GM12878 (cell line): ENCODE measurements around the gene DIAPH2. TPM values are rescaled to one million over a fixed set of nuclear protein-coding genes. Genes with fewer than 3 reads are reported as not detected.

ENCODE experiments used
- ATF3 ChIP-seq: IDR thresholded peaks from 2 replicates; pipeline ENCODE4 v1.6.1; 2011; ENCODE audit warnings: low read depth, mild to moderate bottlenecking, low read length, moderate library complexity, borderline replicate concordance; ENCODE audit errors: extremely low read depth
- BACH1 ChIP-seq: fragments of 450-650 bp; IDR thresholded peaks from 2 replicates; pipeline ENCODE4 v1.6.1; 2017; ENCODE audit warnings: mild to moderate bottlenecking, borderline replicate concordance
- BCLAF1 ChIP-seq: fragments of 450-650 bp; IDR thresholded peaks from 2 replicates; pipeline ENCODE4 v1.6.1; 2017; ENCODE audit warnings: antibody characterized with exemption, mild to moderate bottlenecking, moderate library complexity
- E2F8 ChIP-seq: fragments of 450-650 bp; IDR thresholded peaks from 2 replicates; pipeline ENCODE4 v1.6.1; 2018; ENCODE audit warnings: mild to moderate bottlenecking, low read depth, moderate library complexity; ENCODE audit not compliant: partially characterized antibody
- EGR1 ChIP-seq, 2 experiments: IDR thresholded peaks; 1 replicate in 1 of 2; 2 replicates in 1 of 2; pipeline ENCODE4 v1.6.1; 2011 to 2012; ENCODE audit warnings: low read depth in 2 of 2, low read length in 2 of 2, borderline replicate concordance in 1 of 2, mild to moderate bottlenecking in 1 of 2, moderate library complexity in 1 of 2
- FOS ChIP-seq: IDR thresholded peaks from 3 replicates; pipeline ENCODE4 v1.6.1; 2011; ENCODE audit warnings: borderline replicate concordance; ENCODE audit not compliant: insufficient read length; ENCODE audit errors: extremely low read depth
- HDAC6 ChIP-seq: fragments of 200-600 bp; sonication (generic); IDR thresholded peaks from one replicate; pipeline ENCODE4 v1.8.0; 2017; ENCODE audit warnings: antibody characterized with exemption; ENCODE audit not compliant: unreplicated experiment
- JUND ChIP-seq: IDR thresholded peaks from 2 replicates; pipeline ENCODE4 v1.6.1; 2012; ENCODE audit warnings: low read depth, mild to moderate bottlenecking, low read length, improper control_type of control experiment, moderate library complexity
- MXI1 ChIP-seq: fragments of 150-350 bp; IDR thresholded peaks from 2 replicates; pipeline ENCODE4 v1.6.1; 2011; ENCODE audit warnings: low read depth, mild to moderate bottlenecking, inconsistent platforms, low read length, improper control_type of control experiment
- RUNX3 ChIP-seq: IDR thresholded peaks from 2 replicates; pipeline ENCODE4 v1.6.1; 2012; ENCODE audit warnings: low read length, inconsistent platforms
- TARDBP ChIP-seq: IDR thresholded peaks from 2 replicates; pipeline ENCODE4 v1.6.1; 2016; ENCODE audit warnings: borderline replicate concordance
- TBL1XR1 ChIP-seq: IDR thresholded peaks from 2 replicates; pipeline ENCODE4 v1.6.1; 2012; ENCODE audit warnings: low read depth, low read length, improper control_type of control experiment
- TCF3 ChIP-seq: IDR thresholded peaks from 2 replicates; pipeline ENCODE4 v1.6.1; 2012; ENCODE audit warnings: low read depth, mild to moderate bottlenecking, low read length, borderline replicate concordance; ENCODE audit not compliant: insufficient read depth
- polyA plus RNA-seq, 11 experiments: library from polyadenylated mRNA; depleted of rRNA in 4 of 11; unstranded in 6 of 11; stranded (reverse) in 5 of 11; fragments of >200 nt; fragmentation: Nextera tagmentation in 4 of 11; fragmentation: Illumina TruSeq in 1 of 11; extraction: Ambion mirVana in 4 of 11; extraction: Trizol in 1 of 11; gene quantifications; 1 replicate in 1 of 11; 2 replicates in 10 of 11; pipeline versions ENCODE4 v1.2.1 to v1.2.3, GENCODE V29; 2011 to 2016; ENCODE audit warnings: inconsistent platforms in 2 of 11, missing spikeins in 2 of 11, low read depth in 1 of 11
- total RNA-seq, 4 experiments: library from RNA; depleted of rRNA in 3 of 4; stranded (reverse); fragments of >200 nt in 3 of 4; fragmentation: Illumina TruSeq in 1 of 4; extraction: Trizol in 1 of 4; gene quantifications; 2 replicates each; pipeline versions ENCODE4 v1.2.1 to v1.2.3, GENCODE V29; 2013 to 2021

DIAPH2 gene
- total and polyA plus RNA-seq, 10 of the 15 experiments (the other 5 are each of a cell fraction or from before 2014, with no cell fraction given) = 2.2 to 16.6 (median 8.8) TPM

GRCh38 chrX:96994093-96994492 is 309.5 kb downstream of the DIAPH2 start (continued):
- TF ChIP-seq ATF3 = no peak
- no peak for TF ChIP-seq RUNX3
- no peak for TF ChIP-seq FOS
- TF ChIP-seq TBL1XR1 = no peak
- TF ChIP-seq HDAC6 = no peak
- TF ChIP-seq JUND = no peak
- no peak for TF ChIP-seq EGR1 (IDR thresholded peaks at IDR 0.05; ENCODE audit: borderline replicate concordance in 1 of 2, low read depth in 2 of 2, low read length in 2 of 2)
- TF ChIP-seq E2F8 = no peak
- TF ChIP-seq TCF3 = no peak
- no peak for TF ChIP-seq BACH1
- no peak for TF ChIP-seq BCLAF1
- no peak for TF ChIP-seq TARDBP
- TF ChIP-seq MXI1 = no peak
